Loucy (cell line): ENCODE measurements around the gene SMURF1.

Source experiments
- CTCF ChIP-seq: fragments of 200-600 bp; sonication (generic); conservative IDR thresholded peaks from 2 replicates; pipeline ENCODE4 v1.5.1; 2014; ENCODE audit warnings: mild to moderate bottlenecking, antibody characterized with exemption, low read length
- EZH2phosphoT487 ChIP-seq: fragments of 200-600 bp; IDR thresholded peaks from 2 replicates; pipeline ENCODE4 v1.6.1; 2018; ENCODE audit warnings: antibody characterized with exemption, mild to moderate bottlenecking, moderate library complexity, borderline replicate concordance

- TF ChIP-seq CTCF (no peak), EZH2phosphoT487 (no peak)
Observed at GRCh38 chr7:99102809-99103690, 40.9 kb downstream of the SMURF1 start.
